Liver (tissue), 3 donors: ENCODE data around the gene NCOA4.
"Not testable (repeated sequence)": the region's sequence is repeated elsewhere in the genome, so short reads cannot be mapped to it uniquely, and the experiment has no call there.

Experiments used
- CTCF ChIP-seq: fragments of 150-350 bp; IDR thresholded peaks from 2 replicates; pipeline ENCODE4 v1.5.1; 2017; ENCODE audit warnings: improper control_type of control experiment, low read depth, low read length; ENCODE audit not compliant: missing input control
- HNF4A ChIP-seq, 2 donors: conservative IDR thresholded peaks; 2 replicates each; pipeline ENCODE4 v1.6.1; 2016; ENCODE audit warnings: antibody characterized with exemption in 2 of 2, mild to moderate bottlenecking in 2 of 2
- JUND ChIP-seq, 2 donors: IDR thresholded peaks; 2 replicates each; pipeline ENCODE4 v1.6.1; 2016; ENCODE audit warnings: antibody characterized with exemption in 2 of 2
- NR2F2 ChIP-seq: IDR thresholded peaks from 2 replicates; pipeline ENCODE4 v1.6.1; 2016; ENCODE audit warnings: antibody characterized with exemption
- REST ChIP-seq: IDR thresholded peaks from 2 replicates; pipeline ENCODE4 v1.6.1; 2016; ENCODE audit warnings: antibody characterized with exemption, mild to moderate bottlenecking
- TAF1 ChIP-seq: conservative IDR thresholded peaks from 2 replicates; pipeline ENCODE4 v1.6.1; 2016; ENCODE audit warnings: antibody characterized with exemption, mild to moderate bottlenecking
- YY1 ChIP-seq: IDR thresholded peaks from 2 replicates; pipeline ENCODE4 v1.6.1; 2016; ENCODE audit warnings: antibody characterized with exemption, mild to moderate bottlenecking
- TF ChIP-seq, protein P1 (sequence below): IDR thresholded peaks from 2 replicates; pipeline ENCODE4 v1.6.1; 2016; ENCODE audit warnings: antibody characterized with exemption
- donor health status: healthy.
- donor health status: healthy.

- not testable (repeated sequence) for TF ChIP-seq CTCF; TAF1; HNF4A (conservative IDR thresholded peaks at IDR 0.05); YY1; NR2F2; REST; JUND (IDR thresholded peaks at IDR 0.05)
- TF ChIP-seq, protein P1, sequence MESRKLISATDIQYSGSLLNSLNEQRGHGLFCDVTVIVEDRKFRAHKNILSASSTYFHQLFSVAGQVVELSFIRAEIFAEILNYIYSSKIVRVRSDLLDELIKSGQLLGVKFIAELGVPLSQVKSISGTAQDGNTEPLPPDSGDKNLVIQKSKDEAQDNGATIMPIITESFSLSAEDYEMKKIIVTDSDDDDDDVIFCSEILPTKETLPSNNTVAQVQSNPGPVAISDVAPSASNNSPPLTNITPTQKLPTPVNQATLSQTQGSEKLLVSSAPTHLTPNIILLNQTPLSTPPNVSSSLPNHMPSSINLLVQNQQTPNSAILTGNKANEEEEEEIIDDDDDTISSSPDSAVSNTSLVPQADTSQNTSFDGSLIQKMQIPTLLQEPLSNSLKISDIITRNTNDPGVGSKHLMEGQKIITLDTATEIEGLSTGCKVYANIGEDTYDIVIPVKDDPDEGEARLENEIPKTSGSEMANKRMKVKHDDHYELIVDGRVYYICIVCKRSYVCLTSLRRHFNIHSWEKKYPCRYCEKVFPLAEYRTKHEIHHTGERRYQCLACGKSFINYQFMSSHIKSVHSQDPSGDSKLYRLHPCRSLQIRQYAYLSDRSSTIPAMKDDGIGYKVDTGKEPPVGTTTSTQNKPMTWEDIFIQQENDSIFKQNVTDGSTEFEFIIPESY: not testable (repeated sequence)
Observed at GRCh38 chr10:45956634-45957033, 73.8 kb downstream of the NCOA4 start.
